GM18517 (cell line): ENCODE data around the gene SLC66A2.

Experiments used
- ATAC-seq: cut with Tn5 transposase; IDR thresholded peaks from one replicate; pipeline ENCODE4 v1.9.1; 2021; ENCODE audit warnings: mild to moderate bottlenecking, moderate library complexity; ENCODE audit not compliant: unreplicated experiment

SLC66A2 gene

GRCh38 chr18:79938196-79938595, 13.3 kb downstream of the SLC66A2 start:
- no peak for ATAC-seq

DNA sequence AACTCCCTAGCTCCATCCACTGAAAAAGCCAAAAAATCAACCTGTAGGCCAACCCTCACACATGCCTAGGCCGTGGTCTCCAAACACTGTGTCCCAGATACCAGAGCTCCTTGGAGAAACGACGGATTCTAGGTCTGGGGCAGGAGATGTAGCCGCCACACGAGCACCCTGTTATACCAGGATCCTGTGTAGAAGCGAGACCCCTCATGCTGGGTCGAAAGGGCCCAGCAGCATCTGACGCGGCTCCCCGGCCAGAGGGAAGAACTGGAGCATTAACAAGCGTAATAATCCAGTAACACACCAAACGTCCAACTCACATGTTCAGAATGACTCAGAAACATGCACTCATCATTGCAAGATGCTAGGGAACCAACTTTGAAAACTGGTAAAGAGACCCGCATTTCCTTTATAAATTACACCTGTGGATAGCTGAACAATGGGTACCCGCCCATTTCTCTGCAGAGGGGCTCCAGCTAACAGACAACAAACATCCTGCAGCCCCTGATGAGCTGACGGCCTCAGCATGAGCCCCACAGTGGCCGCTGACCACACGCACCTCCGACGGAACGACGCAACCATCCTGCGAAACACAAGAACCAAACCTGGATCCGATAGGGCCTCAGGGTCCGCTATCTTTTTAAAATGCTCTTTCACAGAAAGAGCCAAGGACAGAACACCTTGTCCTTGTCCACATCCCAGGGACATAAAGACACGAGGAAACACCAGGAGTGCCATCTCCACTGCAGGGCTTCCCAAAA, 14.2 kb downstream of the SLC66A2 start:
- ATAC-seq = no peak

- no peak for ATAC-seq
Observed at GRCh38 chr18:79936641-79937040, 14.8 kb downstream of the SLC66A2 start.

GRCh38 chr18:79935925-79936324, 15.5 kb downstream of the SLC66A2 start:
- no peak for ATAC-seq

DNA sequence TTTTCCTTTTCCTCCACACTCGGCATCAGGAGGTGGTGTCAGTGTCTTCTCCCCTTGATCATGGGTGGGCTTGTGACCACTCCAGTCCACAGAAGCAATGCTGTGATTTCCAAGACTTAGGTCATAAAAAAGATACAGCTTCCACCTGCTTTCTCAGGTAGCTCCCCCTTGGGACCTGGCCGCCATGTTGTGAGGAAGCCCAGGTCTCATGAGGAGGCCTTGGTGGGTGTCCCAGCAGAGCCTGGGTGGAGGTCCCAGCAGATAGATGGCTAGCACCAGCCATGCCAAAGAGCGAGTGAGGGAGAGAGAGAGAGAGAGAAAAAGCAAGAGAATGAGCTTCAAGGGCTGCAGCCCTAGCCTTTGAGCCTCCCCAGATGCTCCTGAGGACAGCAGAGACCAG, 16.0 kb downstream of the SLC66A2 start:
- no peak for ATAC-seq

GRCh38 chr18:79935098-79935480, 16.4 kb downstream of the SLC66A2 start:
- ATAC-seq = no peak

- ATAC-seq = no peak
Observed at GRCh38 chr18:79934311-79935097, 16.9 kb downstream of the SLC66A2 start.

GRCh38 chr18:79933765-79934164, 17.7 kb downstream of the SLC66A2 start:
- ATAC-seq = no peak

GRCh38 chr18:79932907-79933306, 18.5 kb downstream of the SLC66A2 start:
- no peak for ATAC-seq

DNA sequence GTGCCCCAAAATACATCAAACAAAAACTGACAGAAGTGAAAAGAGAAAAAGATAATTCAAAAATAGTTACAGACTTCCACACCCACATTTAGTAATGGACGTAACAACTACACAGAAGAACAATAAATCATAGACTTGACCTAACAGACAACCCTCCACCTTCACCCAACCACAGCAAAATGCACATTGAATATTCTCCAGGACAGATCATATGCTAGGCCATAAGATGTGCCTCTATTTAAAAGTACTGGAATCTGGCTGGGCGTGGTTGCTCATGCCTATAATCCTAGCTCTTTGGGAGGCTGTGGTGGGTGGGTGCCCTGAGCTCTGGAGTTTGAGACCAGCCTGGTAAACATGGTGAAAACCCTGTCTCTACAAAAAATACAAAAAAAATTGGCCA, 20.0 kb downstream of the SLC66A2 start:
- ATAC-seq = no peak

GRCh38 chr18:79930020-79930642, 21.3 kb downstream of the SLC66A2 start:
- no peak for ATAC-seq

DNA sequence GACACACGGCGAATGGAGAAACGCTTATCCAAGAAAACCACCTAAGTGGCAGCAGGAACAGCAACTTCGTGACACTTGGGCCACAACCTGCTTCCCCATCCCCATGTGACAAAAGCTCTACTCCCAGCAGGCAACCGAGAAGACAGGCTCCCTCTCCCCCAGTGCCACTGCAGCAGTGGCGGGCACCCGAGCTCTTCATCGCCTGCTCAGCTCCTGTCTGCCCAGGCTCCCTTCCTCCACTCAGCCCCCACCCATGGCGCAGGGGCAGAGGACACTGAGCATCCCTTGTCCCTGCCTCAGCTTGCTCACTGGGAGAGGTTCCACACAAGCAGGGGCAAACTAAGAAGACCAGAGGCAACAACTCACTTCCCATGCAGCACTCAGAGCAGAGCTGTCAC, 22.9 kb downstream of the SLC66A2 start:
- ATAC-seq = no peak

DNA sequence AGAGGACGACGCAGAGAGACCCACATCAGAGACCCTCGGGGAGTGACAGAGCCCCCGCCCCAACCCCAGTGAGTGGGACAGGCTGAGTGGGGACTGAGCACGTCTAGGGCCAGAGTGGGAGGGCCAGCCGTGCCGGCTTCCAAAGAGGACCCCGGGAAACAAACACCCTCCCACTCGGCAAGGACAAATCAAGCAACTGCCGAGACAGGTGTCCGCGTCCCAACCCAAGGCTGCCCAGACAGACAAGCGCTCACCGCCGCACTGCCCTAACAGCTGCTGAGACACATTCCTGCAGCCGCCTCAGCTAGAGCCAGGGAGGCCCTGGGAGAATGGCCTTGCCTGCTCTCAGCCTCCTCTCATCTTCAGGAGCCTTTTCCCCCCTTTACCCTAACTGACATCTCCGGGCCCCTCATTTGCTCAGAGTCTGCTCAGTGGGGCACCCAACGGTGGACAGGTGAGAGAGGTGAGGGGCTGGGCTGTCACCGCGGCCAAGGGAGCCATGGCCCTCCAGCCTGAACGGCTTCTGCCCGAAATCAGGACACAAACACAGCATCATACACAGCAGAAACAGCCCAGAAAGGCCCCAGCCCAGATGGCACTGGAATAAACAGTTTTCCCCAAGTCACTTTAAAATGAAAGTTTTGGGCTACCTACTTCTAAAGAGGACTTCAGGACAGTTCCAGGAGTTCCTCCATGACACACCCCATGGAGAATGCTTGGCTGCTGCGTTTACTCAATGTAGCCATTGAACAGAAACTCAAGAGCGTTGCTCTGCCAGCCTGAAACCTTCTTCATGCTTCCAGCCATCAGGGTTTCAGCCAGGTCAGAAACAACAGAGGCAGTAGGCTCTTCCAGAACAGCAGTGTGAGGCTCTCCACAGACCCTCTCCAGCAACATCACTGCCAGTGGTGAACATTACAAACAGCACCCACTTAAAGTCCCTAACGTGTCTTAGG, 23.6 kb downstream of the SLC66A2 start:
- ATAC-seq = no peak

- no peak for ATAC-seq
Observed at GRCh38 chr18:79926715-79927606, 24.5 kb downstream of the SLC66A2 start.

- no peak for ATAC-seq
Observed at GRCh38 chr18:79926306-79926705, 25.1 kb downstream of the SLC66A2 start.

GRCh38 chr18:79924814-79925731, 26.4 kb downstream of the SLC66A2 start:
- ATAC-seq = no peak

DNA sequence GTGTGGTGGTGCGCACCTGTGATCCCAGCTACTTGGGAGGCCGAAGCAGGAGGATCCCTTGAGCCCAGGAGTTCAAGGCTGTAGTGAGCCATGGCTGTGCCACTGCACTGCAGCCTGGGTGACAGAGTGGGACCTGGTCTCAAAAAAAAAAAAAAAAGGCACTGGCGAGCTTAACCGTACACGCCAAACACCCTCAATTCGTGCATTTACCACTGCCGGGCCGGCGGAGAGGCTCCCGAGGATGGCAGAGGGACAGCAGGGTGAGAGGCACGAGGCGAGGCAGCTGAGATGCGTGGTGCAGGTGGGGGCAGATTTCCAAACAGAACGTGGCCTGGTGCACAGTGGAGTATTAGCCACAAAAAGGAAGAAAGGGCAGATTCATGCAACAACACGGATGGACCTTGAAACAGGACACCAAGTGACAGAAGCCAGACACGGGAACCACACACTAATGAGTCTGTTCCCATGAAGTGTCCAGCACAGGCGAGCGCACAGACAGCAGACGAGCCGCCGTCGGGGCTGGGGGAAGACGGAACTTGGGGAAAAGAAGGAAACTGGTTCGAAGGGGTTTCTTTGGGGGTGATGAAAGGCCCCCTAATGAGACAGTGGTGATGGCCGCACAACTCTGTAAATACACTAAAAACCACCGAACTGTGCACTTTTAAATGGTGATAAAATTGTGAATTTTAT, 27.4 kb downstream of the SLC66A2 start:
- no peak for ATAC-seq

GRCh38 chr18:79922971-79923411, 28.5 kb downstream of the SLC66A2 start:
- no peak for ATAC-seq
